Activated naive CD8-positive, alpha-beta T cell treated with anti-CD3 and anti-CD28 coated beads, Interleukin-2, amount 50 U/mL, for 24 hours (primary cell): ENCODE data around the gene ERBB4.

Experiments used
- ATAC-seq: fragments of 150-1000 bp; cut with Tn5 transposase; one replicate; pipeline ENCODE4 v1.10.0; 2021
- DNase-seq: peaks from one replicate; pipeline ENCODE4 v3.0.0; 2021
- H3K27ac Mint-ChIP-seq: one replicate; pipeline ENCODE4 v1.8.0; 2021; ENCODE audit warnings: mild to moderate bottlenecking, mixed read lengths
- H3K27me3 Mint-ChIP-seq: one replicate; pipeline ENCODE4 v1.8.0; 2021; ENCODE audit warnings: mixed read lengths
- H3K36me3 Mint-ChIP-seq: one replicate; pipeline ENCODE4 v1.8.0; 2021; ENCODE audit warnings: low read depth, mixed read lengths
- H3K4me1 Mint-ChIP-seq: one replicate; pipeline ENCODE4 v1.8.0; 2021; ENCODE audit warnings: mixed read lengths
- H3K4me3 Mint-ChIP-seq: one replicate; pipeline ENCODE4 v1.8.0; 2021; ENCODE audit warnings: mild to moderate bottlenecking, moderate library complexity, mixed read lengths
- H3K9me3 Mint-ChIP-seq: one replicate; pipeline ENCODE4 v1.8.0; 2021; ENCODE audit warnings: mixed read lengths

The ERBB4 gene

GRCh38 chr2:211941216-211941747 is 597.3 kb downstream of the ERBB4 start:
- ATAC-seq: no peak
- no peak for DNase-seq
- Mint-ChIP-seq H3K27ac (no peak overlapping the region), H3K4me3 (no peak overlapping the region), H3K4me1 (no peaks in the 10 kb centered on the region), H3K36me3 (no peaks in the 10 kb centered on the region), H3K27me3 (no peaks in the 10 kb centered on the region), H3K9me3 (no peaks in the 10 kb centered on the region)

DNA sequence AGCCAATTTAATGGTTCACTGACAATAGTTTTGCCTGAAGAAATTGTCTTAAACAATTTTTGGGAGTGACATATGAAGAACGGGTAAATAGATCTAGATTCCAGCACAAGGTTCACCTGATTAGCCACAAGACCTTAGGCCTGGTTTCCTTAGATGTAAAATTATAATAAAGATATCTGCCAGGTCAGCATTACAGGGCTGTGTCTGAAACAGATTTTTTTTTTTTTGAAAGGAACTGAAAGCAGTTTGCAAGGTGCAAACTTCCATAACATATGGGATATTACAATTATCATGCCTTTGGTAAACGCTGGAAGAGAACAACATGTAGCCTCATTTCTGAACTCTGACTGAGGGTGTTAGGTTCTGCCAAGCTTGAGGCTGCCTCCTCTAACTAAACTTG is 599.4 kb downstream of the ERBB4 start:
- Mint-ChIP-seq H3K27ac (no peak overlapping the region), H3K27me3 (no peaks in the 10 kb centered on the region), H3K4me1 (no peaks in the 10 kb centered on the region), H3K36me3 (no peaks in the 10 kb centered on the region), H3K9me3 (no peaks in the 10 kb centered on the region), H3K4me3 (no peak overlapping the region)
- no peak for DNase-seq
- no peak for ATAC-seq

- no peaks in the 10 kb centered on the region for H3K9me3 Mint-ChIP-seq
- no peaks in the 10 kb centered on the region for H3K36me3 Mint-ChIP-seq
- DNase-seq (no peak), ATAC-seq (no peak)
- H3K27me3 Mint-ChIP-seq: no peaks in the 10 kb centered on the region
- H3K4me1 Mint-ChIP-seq: no peaks in the 10 kb centered on the region
- H3K4me3 Mint-ChIP-seq: no peak overlapping the region
- H3K27ac Mint-ChIP-seq: no peak overlapping the region
These were observed 603.8 kb downstream of the ERBB4 start for GRCh38 chr2:211934811-211935210.

DNA sequence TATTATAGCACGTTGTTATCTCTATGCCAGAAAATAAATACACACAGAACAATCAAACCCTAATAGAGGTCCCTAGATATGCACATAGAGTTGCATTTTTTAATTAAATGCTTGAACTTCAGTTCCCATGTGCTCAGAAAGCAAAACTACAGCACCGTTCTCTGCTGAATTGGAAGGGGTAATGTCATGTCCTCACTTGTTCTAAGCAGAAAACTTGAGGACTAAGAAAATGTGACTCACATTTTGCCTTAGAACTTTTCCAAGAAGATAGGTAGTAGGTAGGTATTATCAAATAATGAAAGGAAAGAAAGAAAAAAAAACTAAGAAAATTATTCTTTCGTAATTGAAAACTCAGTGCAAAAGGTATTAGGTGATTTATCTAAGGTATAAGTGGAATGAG is 607.3 kb downstream of the ERBB4 start:
- H3K36me3 Mint-ChIP-seq: no peaks in the 10 kb centered on the region
- H3K9me3 Mint-ChIP-seq: no peaks in the 10 kb centered on the region
- ATAC-seq (no peak), DNase-seq (no peak)
- no peaks in the 10 kb centered on the region for H3K27me3 Mint-ChIP-seq
- no peak overlapping the region for H3K4me3 Mint-ChIP-seq
- H3K27ac Mint-ChIP-seq: no peak overlapping the region
- H3K4me1 Mint-ChIP-seq: no peaks in the 10 kb centered on the region

DNA sequence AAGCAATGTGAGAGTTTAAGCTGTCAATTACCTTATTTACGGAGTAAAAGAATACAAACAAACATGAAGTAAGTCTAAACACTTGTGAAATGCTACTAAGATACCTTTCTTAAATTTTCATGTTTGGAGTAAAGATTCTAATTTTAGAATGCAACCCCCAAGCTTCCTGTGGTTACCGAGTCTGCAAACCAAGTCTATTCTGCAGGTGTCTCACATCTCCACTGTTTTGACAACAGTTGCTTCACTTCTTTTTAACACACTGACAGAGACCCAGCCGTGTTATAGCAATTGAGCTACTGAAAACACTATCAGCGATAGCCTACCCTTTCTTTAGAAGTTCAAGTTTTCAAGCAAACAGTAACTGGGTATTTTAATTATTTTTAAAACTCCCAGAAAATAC is 608.3 kb downstream of the ERBB4 start:
- Mint-ChIP-seq H3K4me3 (no peak overlapping the region), H3K9me3 (no peaks in the 10 kb centered on the region), H3K4me1 (no peaks in the 10 kb centered on the region), H3K27me3 (no peaks in the 10 kb centered on the region), H3K36me3 (no peaks in the 10 kb centered on the region), H3K27ac (no peak overlapping the region)
- ATAC-seq: no peak
- DNase-seq: no peak

DNA sequence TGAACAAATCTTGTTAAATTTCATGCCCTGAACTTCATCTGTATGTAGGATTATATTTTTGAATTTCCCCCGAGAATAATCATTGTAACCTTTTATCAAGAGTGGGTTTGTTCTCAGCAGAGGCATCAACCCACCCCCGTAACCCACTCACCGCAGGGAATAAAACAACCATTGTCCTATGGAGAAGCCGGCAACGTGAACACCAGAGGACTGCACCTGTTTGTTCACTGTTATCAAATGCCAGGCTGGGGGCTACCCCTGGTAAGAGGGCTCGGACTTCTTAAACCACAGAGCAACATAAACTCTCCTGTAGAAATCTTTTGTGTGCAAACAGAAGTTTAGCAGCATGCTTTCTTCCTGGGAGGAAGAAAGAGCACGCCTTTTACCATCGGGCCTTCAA is 610.4 kb downstream of the ERBB4 start:
- Mint-ChIP-seq H3K9me3 (no peaks in the 10 kb centered on the region), H3K27me3 (no peaks in the 10 kb centered on the region), H3K4me1 (no peaks in the 10 kb centered on the region), H3K27ac (no peak overlapping the region), H3K36me3 (no peaks in the 10 kb centered on the region), H3K4me3 (no peak overlapping the region)
- no peak for DNase-seq
- ATAC-seq: no peak

DNA sequence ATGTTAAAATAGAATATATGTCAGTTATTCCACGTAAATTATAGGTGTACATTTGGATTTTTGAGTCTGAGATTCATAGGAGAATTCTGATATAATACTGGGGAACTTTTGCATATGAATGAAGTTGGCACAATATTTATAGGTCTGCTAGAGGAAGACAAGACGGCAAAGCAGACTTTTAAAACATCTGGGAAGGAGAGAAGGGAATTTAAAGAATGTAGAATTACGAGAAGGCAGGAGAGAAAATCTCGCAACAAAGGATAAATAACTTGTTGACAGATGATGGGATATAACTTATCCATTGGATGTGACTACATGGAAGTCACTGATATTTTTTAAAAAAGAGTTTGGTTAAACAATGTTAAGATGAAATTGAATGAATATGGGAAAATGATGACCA is 615.6 kb downstream of the ERBB4 start:
- peaks cover 6% of the 10 kb centered on the region for H3K9me3 Mint-ChIP-seq
- no peaks in the 10 kb centered on the region for H3K36me3 Mint-ChIP-seq
- H3K4me1 Mint-ChIP-seq: no peaks in the 10 kb centered on the region
- H3K27me3 Mint-ChIP-seq: no peaks in the 10 kb centered on the region
- no peak overlapping the region for H3K4me3 Mint-ChIP-seq
- no peak overlapping the region for H3K27ac Mint-ChIP-seq
- no peak for DNase-seq
- ATAC-seq: no peak

GRCh38 chr2:211903961-211904360 is 634.6 kb downstream of the ERBB4 start:
- H3K4me3 Mint-ChIP-seq: no peak overlapping the region
- H3K9me3 Mint-ChIP-seq: no peaks in the 10 kb centered on the region
- ATAC-seq: no peak
- no peaks in the 10 kb centered on the region for H3K36me3 Mint-ChIP-seq
- DNase-seq: no peak
- no peak overlapping the region for H3K27ac Mint-ChIP-seq
- H3K4me1 Mint-ChIP-seq: no peaks in the 10 kb centered on the region
- H3K27me3 Mint-ChIP-seq: no peaks in the 10 kb centered on the region

GRCh38 chr2:211901226-211901846 is 637.3 kb downstream of the ERBB4 start:
- Mint-ChIP-seq H3K4me3 (no peak overlapping the region), H3K36me3 (no peaks in the 10 kb centered on the region)

DNA sequence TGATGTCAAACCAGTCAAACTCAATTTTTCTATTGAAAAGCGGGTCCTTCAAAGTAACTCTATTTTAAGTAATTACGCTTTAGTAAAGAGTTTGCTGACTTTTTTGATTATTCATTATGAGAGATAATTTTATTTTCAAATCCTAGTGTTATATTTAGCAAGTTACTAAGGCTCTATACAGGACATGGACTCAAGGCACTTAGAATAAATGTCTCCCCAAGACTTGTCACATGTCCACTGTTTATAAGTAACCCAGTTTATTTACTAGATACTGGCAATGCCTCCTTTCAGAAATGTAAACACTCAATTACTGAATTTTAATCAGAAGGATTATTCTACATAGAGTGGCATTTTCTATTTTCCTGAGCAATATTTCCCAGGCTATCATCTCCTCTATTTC is 638.1 kb downstream of the ERBB4 start:
- peaks cover 2% of the 10 kb centered on the region for H3K9me3 Mint-ChIP-seq
- H3K27me3 Mint-ChIP-seq: no peaks in the 10 kb centered on the region
- no peak overlapping the region for H3K27ac Mint-ChIP-seq
- DNase-seq: no peak
- no peaks in the 10 kb centered on the region for H3K4me1 Mint-ChIP-seq
- no peaks in the 10 kb centered on the region for H3K36me3 Mint-ChIP-seq
- H3K4me3 Mint-ChIP-seq: no peak overlapping the region
- ATAC-seq: no peak

More at GRCh38 chr2:211901226-211901846, 637.3 kb downstream of the ERBB4 start:
- DNase-seq (no peak), ATAC-seq (no peak)
- no peak overlapping the region for H3K27ac Mint-ChIP-seq
- H3K4me1 Mint-ChIP-seq: no peaks in the 10 kb centered on the region
- H3K9me3 Mint-ChIP-seq: no peaks in the 10 kb centered on the region
- H3K27me3 Mint-ChIP-seq: no peaks in the 10 kb centered on the region

DNA sequence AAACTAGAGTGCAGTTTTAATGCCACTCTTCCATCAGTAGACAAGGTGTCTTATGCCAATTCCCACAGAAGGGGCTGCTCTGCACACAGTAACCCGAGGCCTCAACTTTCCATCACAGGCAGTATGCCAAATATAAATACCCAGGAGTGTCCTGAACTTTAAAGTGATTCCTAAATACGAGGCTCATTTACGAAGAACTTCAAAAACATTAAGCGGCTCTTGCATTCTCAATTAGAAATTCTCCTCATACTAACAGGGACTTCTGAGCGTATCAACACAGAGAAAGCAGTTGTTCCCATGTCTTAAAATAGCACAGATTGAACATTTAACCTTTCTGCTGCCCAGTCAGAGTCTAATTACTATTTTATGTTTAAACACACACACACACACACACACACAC is 638.6 kb downstream of the ERBB4 start:
- Mint-ChIP-seq H3K4me3 (no peak overlapping the region), H3K9me3 (peaks cover 4% of the 10 kb centered on the region), H3K4me1 (no peaks in the 10 kb centered on the region), H3K27ac (no peak overlapping the region), H3K27me3 (no peaks in the 10 kb centered on the region), H3K36me3 (no peaks in the 10 kb centered on the region)
- ATAC-seq: no peak
- DNase-seq: no peak

DNA sequence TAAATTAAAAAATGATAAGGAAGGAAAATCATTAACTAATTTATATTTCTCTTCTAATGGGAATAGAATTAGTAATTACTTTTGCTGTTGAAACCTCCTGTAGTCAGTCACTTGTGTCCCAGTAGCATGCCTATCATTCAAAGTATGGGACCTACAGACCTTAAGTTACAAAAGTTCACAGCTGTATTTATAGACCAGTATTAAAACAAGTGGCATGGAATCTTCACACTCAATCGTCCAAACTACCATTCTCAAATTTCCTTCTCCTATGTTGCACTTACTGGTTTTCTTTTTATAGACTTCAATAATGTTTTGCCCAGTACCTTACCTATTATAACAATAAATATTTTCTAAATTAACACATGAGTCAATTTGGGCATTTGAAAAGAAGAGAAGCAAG is 639.9 kb downstream of the ERBB4 start:
- H3K4me1 Mint-ChIP-seq: no peaks in the 10 kb centered on the region
- ATAC-seq (no peak), DNase-seq (no peak)
- H3K36me3 Mint-ChIP-seq: no peaks in the 10 kb centered on the region
- H3K9me3 Mint-ChIP-seq: peaks cover 4% of the 10 kb centered on the region
- H3K4me3 Mint-ChIP-seq: no peak overlapping the region
- H3K27ac Mint-ChIP-seq: no peak overlapping the region
- no peaks in the 10 kb centered on the region for H3K27me3 Mint-ChIP-seq

DNA sequence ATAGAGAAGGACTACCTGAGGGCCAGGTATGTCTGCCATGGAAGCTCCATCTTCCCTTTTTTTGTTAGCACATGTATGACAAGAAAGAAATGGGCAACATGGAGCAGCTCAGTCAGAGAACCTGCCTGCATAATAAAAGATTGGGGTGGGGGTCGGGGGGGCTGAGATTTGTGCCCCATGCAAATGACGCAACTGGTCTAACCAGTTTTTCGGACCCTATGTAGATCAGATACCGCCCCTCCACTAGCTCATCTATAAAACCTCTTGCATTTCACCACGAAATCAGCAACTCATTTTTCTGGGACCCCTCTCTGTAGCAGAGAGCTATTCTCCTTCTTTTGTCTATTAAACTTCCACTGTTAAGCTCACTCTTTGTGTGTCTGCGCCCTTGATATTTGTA is 657.2 kb downstream of the ERBB4 start:
- Mint-ChIP-seq H3K27ac (no peak overlapping the region), H3K36me3 (no peaks in the 10 kb centered on the region), H3K27me3 (no peaks in the 10 kb centered on the region), H3K4me3 (no peak overlapping the region), H3K4me1 (no peaks in the 10 kb centered on the region), H3K9me3 (peaks cover 8% of the 10 kb centered on the region)
- ATAC-seq: no peak
- no peak for DNase-seq

DNA sequence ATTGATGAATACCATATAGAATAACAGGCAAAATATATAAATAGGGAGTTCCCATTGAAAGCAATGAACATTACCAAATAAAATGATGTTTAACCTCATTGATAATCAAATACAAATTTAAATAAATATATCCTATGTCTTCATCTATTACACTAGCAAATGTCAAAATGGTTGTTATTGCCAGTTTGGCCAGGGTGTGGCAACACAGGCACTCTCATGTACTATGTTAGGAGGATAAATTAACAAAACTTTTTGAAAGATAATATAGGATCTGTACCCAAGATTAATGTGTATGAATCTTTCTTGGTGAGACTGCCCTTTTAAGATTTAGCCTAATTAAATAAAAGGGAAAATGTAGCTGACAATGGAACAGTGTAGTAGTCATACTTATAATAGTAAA is 659.3 kb downstream of the ERBB4 start:
- no peak for DNase-seq
- H3K27me3 Mint-ChIP-seq: no peaks in the 10 kb centered on the region
- H3K27ac Mint-ChIP-seq: no peak overlapping the region
- H3K9me3 Mint-ChIP-seq: peaks cover 8% of the 10 kb centered on the region
- no peaks in the 10 kb centered on the region for H3K36me3 Mint-ChIP-seq
- no peak overlapping the region for H3K4me3 Mint-ChIP-seq
- ATAC-seq: no peak
- H3K4me1 Mint-ChIP-seq: no peaks in the 10 kb centered on the region

GRCh38 chr2:211877061-211877460 is 661.5 kb downstream of the ERBB4 start:
- no peaks in the 10 kb centered on the region for H3K27me3 Mint-ChIP-seq
- H3K4me3 Mint-ChIP-seq: no peak overlapping the region
- ATAC-seq (no peak), DNase-seq (no peak)
- H3K4me1 Mint-ChIP-seq: no peaks in the 10 kb centered on the region
- peaks cover 8% of the 10 kb centered on the region for H3K9me3 Mint-ChIP-seq
- no peaks in the 10 kb centered on the region for H3K36me3 Mint-ChIP-seq
- no peak overlapping the region for H3K27ac Mint-ChIP-seq

- no peak for DNase-seq
- H3K9me3 Mint-ChIP-seq: peaks cover 4% of the 10 kb centered on the region
- no peak for ATAC-seq
These were observed 663.1 kb downstream of the ERBB4 start for GRCh38 chr2:211875488-211875887.

More at GRCh38 chr2:211875488-211875887, 663.1 kb downstream of the ERBB4 start:
- no peaks in the 10 kb centered on the region for H3K4me1 Mint-ChIP-seq
- H3K36me3 Mint-ChIP-seq: no peaks in the 10 kb centered on the region
- no peak overlapping the region for H3K4me3 Mint-ChIP-seq
- no peak overlapping the region for H3K27ac Mint-ChIP-seq
- no peaks in the 10 kb centered on the region for H3K27me3 Mint-ChIP-seq
